Stomach smooth muscle (tissue), 2 donors: ENCODE data around the gene ELF2.
"Not testable (repeated sequence)": the region's sequence is repeated elsewhere in the genome, so short reads cannot be mapped to it uniquely, and the experiment has no call there.

Experiments
- H3K27ac ChIP-seq: one replicate; pipeline ENCODE4 v1.7.0; 2013; ENCODE audit warnings: mild to moderate bottlenecking, low read length, inconsistent platforms
- H3K27me3 ChIP-seq, 2 donors: one replicate each; pipeline ENCODE4 v1.7.0; 2013; ENCODE audit warnings: low read length in 2 of 2; ENCODE audit not compliant: insufficient read depth in 2 of 2, control insufficient read depth in 1 of 2
- H3K36me3 ChIP-seq, 2 donors: one replicate each; pipeline ENCODE4 v1.7.0; 2013; ENCODE audit warnings: low read length in 2 of 2; ENCODE audit not compliant: control insufficient read depth in 2 of 2, insufficient read depth in 2 of 2
- H3K4me1 ChIP-seq: one replicate; pipeline ENCODE4 v1.7.0; 2013; ENCODE audit warnings: low read length; ENCODE audit not compliant: control insufficient read depth, insufficient read depth
- H3K4me3 ChIP-seq, 2 donors: one replicate each; pipeline ENCODE4 v1.7.0; 2013; ENCODE audit warnings: low read length in 2 of 2
- H3K9ac ChIP-seq, 2 donors: one replicate each; pipeline ENCODE4 v1.7.0; 2013; ENCODE audit warnings: low read length in 2 of 2, mild to moderate bottlenecking in 1 of 2
- H3K9me3 ChIP-seq, 2 donors: one replicate each; pipeline ENCODE4 v1.7.0; 2013; ENCODE audit warnings: low read length in 2 of 2; ENCODE audit not compliant: control insufficient read depth in 2 of 2
- donor health status: healthy.
- donor health status: Pancreatic carcinoma.

ELF2 gene

GRCh38 chr4:139208404-139208945 lies 31.5 kb upstream of the ELF2 start:
- no peak overlapping the region for H3K9ac ChIP-seq
- no peak overlapping the region for H3K27ac ChIP-seq
- H3K27me3 ChIP-seq: no peaks in the 10 kb centered on the region
- H3K36me3 ChIP-seq: no peaks in the 10 kb centered on the region
- H3K4me3 ChIP-seq: no peak overlapping the region
- H3K9me3 ChIP-seq: no peaks in the 10 kb centered on the region
- H3K4me1 ChIP-seq: no peaks in the 10 kb centered on the region

DNA sequence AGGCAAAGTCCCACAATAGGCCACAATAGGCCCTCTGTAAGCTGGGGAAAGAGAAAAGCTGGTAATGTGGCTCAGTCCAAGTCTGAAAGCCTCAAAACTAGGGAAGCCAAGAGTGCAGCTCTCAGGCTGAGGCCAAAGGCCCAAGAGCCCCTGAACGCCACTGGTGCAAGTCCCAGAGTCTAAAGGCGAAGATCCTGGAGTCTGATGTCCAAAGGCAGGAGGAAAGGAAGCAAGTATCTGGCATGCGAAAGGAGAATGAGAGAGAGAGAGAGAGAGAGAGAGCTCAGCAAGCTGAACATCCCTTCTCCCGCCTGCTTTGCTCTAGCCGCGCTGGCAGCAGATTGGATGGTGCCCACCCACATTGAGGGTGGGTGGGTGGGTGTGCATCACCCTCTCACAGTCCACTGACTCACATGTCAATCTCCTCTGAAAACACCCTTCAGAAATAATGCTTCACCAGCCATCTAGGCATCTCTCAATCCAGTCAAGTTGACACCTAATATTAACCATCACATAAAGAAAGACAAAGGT lies 30.9 kb upstream of the ELF2 start:
- no peak overlapping the region for H3K27ac ChIP-seq
- no peaks in the 10 kb centered on the region for H3K9me3 ChIP-seq
- no peaks in the 10 kb centered on the region for H3K27me3 ChIP-seq
- no peaks in the 10 kb centered on the region for H3K4me1 ChIP-seq
- no peak overlapping the region for H3K9ac ChIP-seq
- H3K4me3 ChIP-seq: no peak overlapping the region
- H3K36me3 ChIP-seq: no peaks in the 10 kb centered on the region

DNA sequence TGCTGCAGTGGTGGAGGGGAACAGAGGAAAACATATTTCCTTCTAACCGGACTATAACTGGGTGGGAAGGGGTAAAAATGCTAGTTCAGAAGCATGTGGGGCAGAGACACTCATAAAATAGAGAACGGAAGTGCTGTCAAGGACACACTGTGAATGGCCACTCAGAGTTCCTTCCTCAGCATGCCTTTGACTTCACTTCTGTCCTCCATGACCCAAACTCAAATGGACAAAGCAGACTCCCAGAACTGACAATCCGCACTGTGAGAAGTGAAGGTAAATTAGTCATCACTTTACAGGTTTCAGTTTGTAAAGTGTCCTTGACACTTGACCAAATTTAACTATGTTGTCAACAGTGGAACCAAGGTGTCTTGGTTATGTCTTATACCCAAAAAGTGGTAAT lies 30.2 kb upstream of the ELF2 start:
- Histone ChIP-seq H3K9ac (no peak overlapping the region), H3K27me3 (no peaks in the 10 kb centered on the region), H3K4me3 (no peak overlapping the region), H3K27ac (no peak overlapping the region), H3K36me3 (no peaks in the 10 kb centered on the region), H3K4me1 (no peaks in the 10 kb centered on the region), H3K9me3 (no peaks in the 10 kb centered on the region)

GRCh38 chr4:139202991-139203390 lies 26.0 kb upstream of the ELF2 start:
- no peak overlapping the region for H3K27ac ChIP-seq
- no peak overlapping the region for H3K9ac ChIP-seq
- no peaks in the 10 kb centered on the region for H3K36me3 ChIP-seq

DNA sequence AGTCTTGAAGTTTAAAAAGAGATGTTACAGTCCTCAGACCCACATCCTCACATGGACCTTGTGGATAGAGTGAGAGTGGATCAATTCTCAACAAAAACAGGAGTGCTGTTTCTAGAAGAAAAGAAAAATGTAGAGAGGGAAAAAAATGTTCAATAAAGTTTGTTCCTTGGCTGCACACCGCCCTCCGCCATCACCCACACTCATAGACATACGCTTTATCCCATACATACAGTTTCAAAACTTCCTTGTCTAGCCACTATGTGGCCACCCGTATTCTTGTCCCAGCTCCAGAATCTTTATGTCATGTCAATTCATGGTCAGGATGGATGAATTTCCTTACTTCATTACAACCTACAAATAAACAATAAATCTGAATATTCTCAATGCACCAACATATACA lies 23.5 kb upstream of the ELF2 start:
- Histone ChIP-seq H3K27me3 (no peaks in the 10 kb centered on the region), H3K4me1 (no peaks in the 10 kb centered on the region), H3K9me3 (no peaks in the 10 kb centered on the region), H3K36me3 (no peaks in the 10 kb centered on the region), H3K9ac (no peak overlapping the region), H3K27ac (no peak overlapping the region), H3K4me3 (no peak overlapping the region)

More at GRCh38 chr4:139202991-139203390, 26.0 kb upstream of the ELF2 start:
- no peaks in the 10 kb centered on the region for H3K27me3 ChIP-seq
- H3K4me1 ChIP-seq: no peaks in the 10 kb centered on the region
- no peaks in the 10 kb centered on the region for H3K9me3 ChIP-seq
- H3K4me3 ChIP-seq: no peak overlapping the region

- H3K4me3 ChIP-seq: no peak overlapping the region
- H3K4me1 ChIP-seq: no peaks in the 10 kb centered on the region
- H3K9ac ChIP-seq: no peak overlapping the region
- no peaks in the 10 kb centered on the region for H3K36me3 ChIP-seq
- H3K27ac ChIP-seq: no peak overlapping the region
- H3K27me3 ChIP-seq: no peaks in the 10 kb centered on the region
- H3K9me3 ChIP-seq: no peaks in the 10 kb centered on the region
These were observed 23.1 kb upstream of the ELF2 start for GRCh38 chr4:139200102-139200501.

- not testable (repeated sequence) for H3K9me3 ChIP-seq, H3K4me3 ChIP-seq, H3K27ac ChIP-seq, H3K4me1 ChIP-seq, H3K27me3 ChIP-seq, H3K9ac ChIP-seq, H3K36me3 ChIP-seq
These were observed 20.2 kb upstream of the ELF2 start for GRCh38 chr4:139197214-139197613.

DNA sequence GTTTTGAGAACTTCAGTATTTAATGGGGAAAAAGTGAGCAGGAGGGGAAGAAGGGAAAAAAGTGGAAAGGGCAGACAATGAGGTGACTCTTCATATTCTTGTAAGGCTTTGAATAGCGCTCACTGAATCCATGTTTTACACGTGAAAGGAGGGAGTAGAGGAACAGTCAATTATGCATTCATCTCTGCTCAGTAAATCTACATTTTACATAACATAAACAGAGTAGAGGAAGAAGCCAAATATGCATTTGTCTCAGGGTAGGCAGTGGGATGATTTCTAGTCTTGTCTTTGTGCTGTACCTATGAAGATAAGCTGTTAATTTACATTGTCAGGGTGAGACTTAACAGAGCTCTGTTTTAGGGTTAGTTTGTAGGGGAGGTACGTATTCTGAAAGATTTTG lies 19.4 kb upstream of the ELF2 start:
- no peaks in the 10 kb centered on the region for H3K9me3 ChIP-seq
- H3K4me3 ChIP-seq: no peak overlapping the region

DNA sequence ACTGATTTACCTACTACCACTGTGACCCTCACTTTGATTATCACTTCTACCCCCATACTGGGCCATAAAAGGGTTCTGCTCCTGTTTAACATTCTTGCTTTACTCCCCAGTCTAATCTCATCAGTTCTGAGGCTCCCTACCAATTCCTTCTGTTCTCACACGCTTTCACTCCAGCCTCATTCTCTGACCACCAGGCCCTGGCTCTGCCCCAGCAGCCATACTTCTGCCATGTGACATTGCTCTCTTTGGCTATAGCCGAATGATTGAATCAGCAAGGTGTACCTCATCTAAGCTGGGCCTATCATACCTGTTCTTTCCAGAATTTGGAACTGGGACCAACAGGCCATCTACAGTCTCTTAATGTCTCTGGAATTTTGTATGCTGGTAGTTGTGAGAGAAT lies 14.4 kb upstream of the ELF2 start:
- H3K9me3 ChIP-seq: no peaks in the 10 kb centered on the region
- H3K36me3 ChIP-seq: no peaks in the 10 kb centered on the region
- H3K27me3 ChIP-seq: no peaks in the 10 kb centered on the region

More for the DNA sequence above, 19.4 kb upstream of the ELF2 start:
- Histone ChIP-seq H3K36me3 (no peaks in the 10 kb centered on the region), H3K4me1 (no peaks in the 10 kb centered on the region), H3K27me3 (no peaks in the 10 kb centered on the region), H3K9ac (no peak overlapping the region), H3K27ac (no peak overlapping the region)

GRCh38 chr4:139189972-139190371 lies 13.0 kb upstream of the ELF2 start:
- Histone ChIP-seq H3K4me3 (no peak overlapping the region), H3K9ac (no peak overlapping the region), H3K36me3 (no peaks in the 10 kb centered on the region), H3K27ac (no peak overlapping the region), H3K4me1 (no peaks in the 10 kb centered on the region), H3K27me3 (no peaks in the 10 kb centered on the region), H3K9me3 (no peaks in the 10 kb centered on the region)

More for the DNA sequence above, 14.4 kb upstream of the ELF2 start:
- Histone ChIP-seq H3K4me1 (no peaks in the 10 kb centered on the region), H3K27ac (no peak overlapping the region), H3K4me3 (no peak overlapping the region), H3K9ac (no peak overlapping the region)

- Histone ChIP-seq H3K9me3 (no peaks in the 10 kb centered on the region), H3K27ac (no peak overlapping the region), H3K9ac (no peak overlapping the region), H3K36me3 (no peaks in the 10 kb centered on the region), H3K27me3 (no peaks in the 10 kb centered on the region), H3K4me1 (no peaks in the 10 kb centered on the region), H3K4me3 (no peak overlapping the region)
These were observed 12.4 kb upstream of the ELF2 start for GRCh38 chr4:139189417-139189749.
